ENCODE measurements around the gene CNOT3. TPM values are rescaled to one million over a fixed set of nuclear protein-coding genes. Genes with fewer than 3 reads are reported as not detected.
A peak's percentile ranks its signal among the peaks of the same experiment; 100 is the strongest.

The CNOT3 gene
- total RNA-seq, 1 experiment from 2014 or later, result 41.1 TPM

DNA sequence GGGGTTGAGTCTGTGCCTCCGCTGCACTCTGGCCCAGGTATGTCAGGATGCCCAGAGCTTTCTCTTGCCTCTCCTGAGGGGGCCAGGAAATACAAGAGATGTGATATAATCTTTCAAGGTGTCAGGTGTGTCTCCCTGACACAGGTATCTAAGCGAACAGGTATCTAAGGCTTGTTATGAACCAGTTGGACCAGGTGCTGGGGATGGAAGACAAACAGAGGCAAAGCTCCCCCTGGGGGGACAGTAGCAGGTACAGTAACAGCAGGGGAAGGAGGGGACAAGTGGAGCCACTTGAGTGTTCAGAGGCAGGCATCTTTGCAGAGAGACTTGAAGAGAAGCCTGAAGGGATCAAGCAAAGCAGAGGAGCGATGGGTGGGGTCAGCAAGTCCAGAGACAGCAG, 19.4 kb downstream of the CNOT3 start:
- H3K79me2 ChIP-seq (ENCODE audit: low read length), result peaks cover 23% of the 10 kb centered on the region
- CTCF ChIA-PET, result interaction anchor here (0.8 kb wide), 1 partner anchor 11 kb away, joined by 3 read pairs; no protein-coding TSS in a partner anchor
- ATAC-seq (no peak), DNase-seq (no peak)
- intact Hi-C loops (cut with micrococcal nuclease), result no loop called here
- H3F3A ChIP-seq (ENCODE audit: low read length, unreplicated experiment), result no peaks in the 10 kb centered on the region
- H3K9me2 ChIP-seq (replicated peaks; ENCODE audit: low read length), result no peaks in the 10 kb centered on the region
- H3K9ac ChIP-seq (ENCODE audit: low read length), result no peak overlapping the region
- BruUV-seq (replicated peaks), result no TSS peak
- no peaks in the 10 kb centered on the region for H3K9me3 ChIP-seq (ENCODE audit: low read length)
- TF ChIP-seq, protein P1, sequence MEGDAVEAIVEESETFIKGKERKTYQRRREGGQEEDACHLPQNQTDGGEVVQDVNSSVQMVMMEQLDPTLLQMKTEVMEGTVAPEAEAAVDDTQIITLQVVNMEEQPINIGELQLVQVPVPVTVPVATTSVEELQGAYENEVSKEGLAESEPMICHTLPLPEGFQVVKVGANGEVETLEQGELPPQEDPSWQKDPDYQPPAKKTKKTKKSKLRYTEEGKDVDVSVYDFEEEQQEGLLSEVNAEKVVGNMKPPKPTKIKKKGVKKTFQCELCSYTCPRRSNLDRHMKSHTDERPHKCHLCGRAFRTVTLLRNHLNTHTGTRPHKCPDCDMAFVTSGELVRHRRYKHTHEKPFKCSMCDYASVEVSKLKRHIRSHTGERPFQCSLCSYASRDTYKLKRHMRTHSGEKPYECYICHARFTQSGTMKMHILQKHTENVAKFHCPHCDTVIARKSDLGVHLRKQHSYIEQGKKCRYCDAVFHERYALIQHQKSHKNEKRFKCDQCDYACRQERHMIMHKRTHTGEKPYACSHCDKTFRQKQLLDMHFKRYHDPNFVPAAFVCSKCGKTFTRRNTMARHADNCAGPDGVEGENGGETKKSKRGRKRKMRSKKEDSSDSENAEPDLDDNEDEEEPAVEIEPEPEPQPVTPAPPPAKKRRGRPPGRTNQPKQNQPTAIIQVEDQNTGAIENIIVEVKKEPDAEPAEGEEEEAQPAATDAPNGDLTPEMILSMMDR (conservative IDR thresholded peaks at IDR 0.05; ENCODE audit: low read depth, low read length), result no peak
- no peak for TF ChIP-seq EZH2 (IDR thresholded peaks at IDR 0.05; ENCODE audit: low read length, unreplicated experiment)
- TF ChIP-seq EZH2phosphoT487 (IDR thresholded peaks at IDR 0.05; ENCODE audit: borderline replicate concordance, low read length), result no peak
- no peak overlapping the region for H3K4me2 ChIP-seq (ENCODE audit: low read length)
- H3K4me3 ChIP-seq (ENCODE audit: low read length), result no peak overlapping the region
- H2AFZ ChIP-seq (ENCODE audit: low read length), result no peak overlapping the region
- POLR2A ChIA-PET (ENCODE audit: unreplicated experiment), result no interaction called here
- H3K27ac ChIP-seq (ENCODE audit: low read length), result no peak overlapping the region
- peaks cover 26% of the 10 kb centered on the region for H3K4me1 ChIP-seq (ENCODE audit: insufficient read depth, low read length)
- H4K20me1 ChIP-seq (ENCODE audit: low read length), result no peaks in the 10 kb centered on the region
- H3K27me3 ChIP-seq (ENCODE audit: low read length), result no peaks in the 10 kb centered on the region
- peaks cover 46% of the 10 kb centered on the region for H3K36me3 ChIP-seq (ENCODE audit: low read depth, low read length)

DNA sequence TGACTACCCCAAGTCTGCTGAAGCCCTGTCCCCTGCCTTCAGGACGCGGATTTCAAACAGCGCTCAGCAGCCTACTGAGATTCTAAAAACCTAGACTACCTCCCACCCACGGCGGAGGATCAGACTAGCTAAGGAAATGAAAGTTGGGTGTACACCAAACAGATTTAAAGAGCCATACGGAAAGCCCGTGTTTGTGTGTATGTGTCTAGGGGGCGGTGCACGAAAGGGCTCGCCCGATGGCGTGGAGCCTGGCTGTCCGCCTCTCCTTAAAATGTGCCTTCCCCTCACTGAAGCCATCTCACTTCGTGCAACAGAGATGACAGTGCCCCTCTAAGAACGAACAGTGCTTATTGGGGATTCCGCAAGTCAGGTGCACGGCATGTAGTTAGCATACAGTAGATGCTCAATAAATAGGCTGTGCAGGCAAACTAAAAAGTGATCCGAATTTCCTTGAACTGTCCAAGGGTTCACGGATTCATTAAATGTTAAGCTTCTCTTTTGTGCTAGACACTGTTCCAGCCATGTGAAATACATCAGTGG, 21.3 kb downstream of the CNOT3 start:
- ATAC-seq (no peak), DNase-seq (peak; percentile 36)
- peaks cover 33% of the 10 kb centered on the region for H3K4me1 ChIP-seq (ENCODE audit: insufficient read depth, low read length)
- H3F3A ChIP-seq (ENCODE audit: low read length, unreplicated experiment), result no peaks in the 10 kb centered on the region
- peak overlapping the region; percentile 69 for H3K4me3 ChIP-seq (ENCODE audit: low read length)
- CTCF ChIA-PET, result interaction anchor here (0.6 to 1.9 kb wide), 3 partner anchors 11 to 22 kb away, joined by 3 to 10 read pairs (median 4); partner anchors contain the start of gene CNOT3
- H3K27ac ChIP-seq (ENCODE audit: low read length), result peak overlapping the region; percentile 72
- intact Hi-C loops (cut with micrococcal nuclease), result loop anchor here (1.0 to 2.0 kb wide), 2 partner anchors 22 to 32 kb away; partner anchors contain the start of genes CNOT3 and TSEN34
- peak overlapping the region; percentile 84 for H3K4me2 ChIP-seq (ENCODE audit: low read length)
- H3K9me2 ChIP-seq (replicated peaks; ENCODE audit: low read length), result no peaks in the 10 kb centered on the region
- H3K9ac ChIP-seq (ENCODE audit: low read length), result peak overlapping the region; percentile 75
- H3K9me3 ChIP-seq (ENCODE audit: low read length), result no peaks in the 10 kb centered on the region
- peak overlapping the region; percentile 70 for H2AFZ ChIP-seq (ENCODE audit: low read length)
- POLR2A ChIA-PET (ENCODE audit: unreplicated experiment), result interaction anchor here (0.8 to 1.6 kb wide), 3 partner anchors 12 to 31 kb away, joined by 3 to 5 read pairs (median 4); partner anchors contain the start of genes CNOT3 and MBOAT7
- H3K36me3 ChIP-seq (ENCODE audit: low read depth, low read length), result peaks cover 27% of the 10 kb centered on the region
- H3K27me3 ChIP-seq (ENCODE audit: low read length), result no peaks in the 10 kb centered on the region
- TF ChIP-seq, protein P1 (conservative IDR thresholded peaks at IDR 0.05; ENCODE audit: low read depth, low read length), result no peak
- TF ChIP-seq EZH2phosphoT487 (IDR thresholded peaks at IDR 0.05; ENCODE audit: borderline replicate concordance, low read length), result no peak
- no peak for TF ChIP-seq EZH2 (IDR thresholded peaks at IDR 0.05; ENCODE audit: low read length, unreplicated experiment)
- H3K79me2 ChIP-seq (ENCODE audit: low read length), result peaks cover 23% of the 10 kb centered on the region
- BruUV-seq (replicated peaks), result TSS peak; percentile 73
- no peaks in the 10 kb centered on the region for H4K20me1 ChIP-seq (ENCODE audit: low read length)
